Measurements from ENCODE around the gene ANKRD33B. TPM values are rescaled to one million over a fixed set of nuclear protein-coding genes. Genes with fewer than 3 reads are reported as not detected.

The ANKRD33B gene
- total RNA-seq, 1 experiment from 2014 or later = 3.1 TPM

DNA sequence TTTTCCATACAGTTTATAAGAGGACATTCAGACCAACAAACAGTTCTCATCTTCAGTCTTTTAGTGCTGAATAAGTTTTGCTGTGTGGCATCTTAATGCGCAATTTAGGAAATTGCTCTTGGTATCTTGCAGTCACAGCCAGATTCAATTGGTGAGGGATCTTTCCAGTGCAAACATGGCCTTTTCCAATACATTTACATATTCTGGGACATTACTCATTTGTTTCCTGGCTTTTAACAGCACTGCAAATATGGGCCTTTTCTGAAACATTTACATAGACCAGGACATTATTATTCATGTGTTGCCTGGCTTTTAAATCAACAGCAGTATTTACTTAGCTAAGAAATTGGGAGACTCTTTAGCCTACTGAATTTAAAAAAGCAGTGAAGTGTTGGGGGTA lies 22.7 kb downstream of the ANKRD33B start:
- no peak for DNase-seq (ENCODE audit: unreplicated experiment)

GRCh38 chr5:10588109-10588775 lies 24.4 kb downstream of the ANKRD33B start:
- Mint-ChIP-seq H3K4me1 (ENCODE audit: insufficient read depth, unreplicated experiment) (peaks cover 13% of the 10 kb centered on the region), H3K4me3 (ENCODE audit: unreplicated experiment) (no peak overlapping the region), H3K36me3 (ENCODE audit: insufficient read depth, unreplicated experiment) (no peaks in the 10 kb centered on the region), H3K27me3 (ENCODE audit: insufficient read depth, unreplicated experiment) (no peaks in the 10 kb centered on the region), H3K27ac (ENCODE audit: low read depth, unreplicated experiment) (no peak overlapping the region), H3K9me3 (ENCODE audit: unreplicated experiment) (no peaks in the 10 kb centered on the region)
- no peak for DNase-seq (ENCODE audit: unreplicated experiment)
- BruUV-seq (replicated peaks) = no TSS peak
- CTCF ChIA-PET = interaction anchor here (1.1 kb wide), 1 partner anchor 38 kb away, joined by 3 read pairs; no protein-coding TSS in a partner anchor
- POLR2A ChIA-PET = no interaction called here
- intact Hi-C loops (cut with micrococcal nuclease) = no loop called here
- no peak for TF ChIP-seq CTCF (IDR thresholded peaks at IDR 0.05; ENCODE audit: unreplicated experiment)

More for the DNA sequence above, 22.7 kb downstream of the ANKRD33B start:
- no TSS peak for BruUV-seq (replicated peaks)
- no peak overlapping the region for H3K4me3 Mint-ChIP-seq (ENCODE audit: unreplicated experiment)
- ChIA-PET POLR2A (no interaction called here), CTCF (no interaction called here)
- no peak for TF ChIP-seq CTCF (IDR thresholded peaks at IDR 0.05; ENCODE audit: unreplicated experiment)
- H3K4me1 Mint-ChIP-seq (ENCODE audit: insufficient read depth, unreplicated experiment) = peaks cover 21% of the 10 kb centered on the region
- H3K9me3 Mint-ChIP-seq (ENCODE audit: unreplicated experiment) = no peaks in the 10 kb centered on the region
- H3K27ac Mint-ChIP-seq (ENCODE audit: low read depth, unreplicated experiment) = no peak overlapping the region
- H3K36me3 Mint-ChIP-seq (ENCODE audit: insufficient read depth, unreplicated experiment) = no peaks in the 10 kb centered on the region
- intact Hi-C loops (cut with micrococcal nuclease) = no loop called here
- H3K27me3 Mint-ChIP-seq (ENCODE audit: insufficient read depth, unreplicated experiment) = no peaks in the 10 kb centered on the region

- no peaks in the 10 kb centered on the region for H3K36me3 Mint-ChIP-seq (ENCODE audit: insufficient read depth, unreplicated experiment)
- H3K27ac Mint-ChIP-seq (ENCODE audit: low read depth, unreplicated experiment) = no peak overlapping the region
- no peak for TF ChIP-seq CTCF (IDR thresholded peaks at IDR 0.05; ENCODE audit: unreplicated experiment)
- CTCF ChIA-PET = interaction anchor here (0.6 to 1.1 kb wide), 2 partner anchors 28 to 37 kb away, joined by 3 read pairs; no protein-coding TSS in a partner anchor
- no peak overlapping the region for H3K4me3 Mint-ChIP-seq (ENCODE audit: unreplicated experiment)
- no peaks in the 10 kb centered on the region for H3K27me3 Mint-ChIP-seq (ENCODE audit: insufficient read depth, unreplicated experiment)
- POLR2A ChIA-PET = no interaction called here
- DNase-seq (ENCODE audit: unreplicated experiment) = no peak
- BruUV-seq (replicated peaks) = no TSS peak
- peaks cover 13% of the 10 kb centered on the region for H3K4me1 Mint-ChIP-seq (ENCODE audit: insufficient read depth, unreplicated experiment)
- no peaks in the 10 kb centered on the region for H3K9me3 Mint-ChIP-seq (ENCODE audit: unreplicated experiment)
- intact Hi-C loops (cut with micrococcal nuclease) = no loop called here
Measured at GRCh38 chr5:10588779-10589447, 25.0 kb downstream of the ANKRD33B start.

- Mint-ChIP-seq H3K4me1 (ENCODE audit: insufficient read depth, unreplicated experiment) (peaks cover 17% of the 10 kb centered on the region), H3K4me3 (ENCODE audit: unreplicated experiment) (no peak overlapping the region), H3K36me3 (ENCODE audit: insufficient read depth, unreplicated experiment) (no peaks in the 10 kb centered on the region), H3K27me3 (ENCODE audit: insufficient read depth, unreplicated experiment) (no peaks in the 10 kb centered on the region), H3K9me3 (ENCODE audit: unreplicated experiment) (no peaks in the 10 kb centered on the region), H3K27ac (ENCODE audit: low read depth, unreplicated experiment) (peak overlapping the region; percentile 64)
- CTCF ChIA-PET = interaction anchor here (3.8 kb wide), 1 partner anchor 38 kb away, joined by 15 read pairs; no protein-coding TSS in a partner anchor
- no peak for TF ChIP-seq CTCF (IDR thresholded peaks at IDR 0.05; ENCODE audit: unreplicated experiment)
- POLR2A ChIA-PET = interaction anchor here (0.7 kb wide), 1 partner anchor 104 kb away, joined by 3 read pairs; no protein-coding TSS in a partner anchor
- intact Hi-C loops (cut with micrococcal nuclease) = no loop called here
- DNase-seq (ENCODE audit: unreplicated experiment) = peak; percentile 80
- no TSS peak for BruUV-seq (replicated peaks)
Measured at GRCh38 chr5:10590226-10590999, 26.5 kb downstream of the ANKRD33B start.
